ENCODE measurements around the gene OSM.

Gene OSM

GRCh38 chr22:30246814-30247376, 19.8 kb downstream of the OSM start:
- Histone ChIP-seq H3K36me3 (replicated peaks) (peaks cover 37% of the 10 kb centered on the region), H3K27me3 (replicated peaks) (no peaks in the 10 kb centered on the region), H3K27ac (peak overlapping the region; percentile 95), H3K4me3 (ENCODE audit: low read depth, low read length) (peak overlapping the region; percentile 88)
- peak; percentile 79 for DNase-seq
- TF ChIP-seq, protein P1, sequence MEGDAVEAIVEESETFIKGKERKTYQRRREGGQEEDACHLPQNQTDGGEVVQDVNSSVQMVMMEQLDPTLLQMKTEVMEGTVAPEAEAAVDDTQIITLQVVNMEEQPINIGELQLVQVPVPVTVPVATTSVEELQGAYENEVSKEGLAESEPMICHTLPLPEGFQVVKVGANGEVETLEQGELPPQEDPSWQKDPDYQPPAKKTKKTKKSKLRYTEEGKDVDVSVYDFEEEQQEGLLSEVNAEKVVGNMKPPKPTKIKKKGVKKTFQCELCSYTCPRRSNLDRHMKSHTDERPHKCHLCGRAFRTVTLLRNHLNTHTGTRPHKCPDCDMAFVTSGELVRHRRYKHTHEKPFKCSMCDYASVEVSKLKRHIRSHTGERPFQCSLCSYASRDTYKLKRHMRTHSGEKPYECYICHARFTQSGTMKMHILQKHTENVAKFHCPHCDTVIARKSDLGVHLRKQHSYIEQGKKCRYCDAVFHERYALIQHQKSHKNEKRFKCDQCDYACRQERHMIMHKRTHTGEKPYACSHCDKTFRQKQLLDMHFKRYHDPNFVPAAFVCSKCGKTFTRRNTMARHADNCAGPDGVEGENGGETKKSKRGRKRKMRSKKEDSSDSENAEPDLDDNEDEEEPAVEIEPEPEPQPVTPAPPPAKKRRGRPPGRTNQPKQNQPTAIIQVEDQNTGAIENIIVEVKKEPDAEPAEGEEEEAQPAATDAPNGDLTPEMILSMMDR (IDR thresholded peaks at IDR 0.05; ENCODE audit: low read depth, low read length, missing control alignments), result peak; percentile 25
- in situ Hi-C loops (cut with HindIII; ENCODE audit: low pct_ligation_motif_present, low sequenced_read_pairs), result no loop called here

DNA sequence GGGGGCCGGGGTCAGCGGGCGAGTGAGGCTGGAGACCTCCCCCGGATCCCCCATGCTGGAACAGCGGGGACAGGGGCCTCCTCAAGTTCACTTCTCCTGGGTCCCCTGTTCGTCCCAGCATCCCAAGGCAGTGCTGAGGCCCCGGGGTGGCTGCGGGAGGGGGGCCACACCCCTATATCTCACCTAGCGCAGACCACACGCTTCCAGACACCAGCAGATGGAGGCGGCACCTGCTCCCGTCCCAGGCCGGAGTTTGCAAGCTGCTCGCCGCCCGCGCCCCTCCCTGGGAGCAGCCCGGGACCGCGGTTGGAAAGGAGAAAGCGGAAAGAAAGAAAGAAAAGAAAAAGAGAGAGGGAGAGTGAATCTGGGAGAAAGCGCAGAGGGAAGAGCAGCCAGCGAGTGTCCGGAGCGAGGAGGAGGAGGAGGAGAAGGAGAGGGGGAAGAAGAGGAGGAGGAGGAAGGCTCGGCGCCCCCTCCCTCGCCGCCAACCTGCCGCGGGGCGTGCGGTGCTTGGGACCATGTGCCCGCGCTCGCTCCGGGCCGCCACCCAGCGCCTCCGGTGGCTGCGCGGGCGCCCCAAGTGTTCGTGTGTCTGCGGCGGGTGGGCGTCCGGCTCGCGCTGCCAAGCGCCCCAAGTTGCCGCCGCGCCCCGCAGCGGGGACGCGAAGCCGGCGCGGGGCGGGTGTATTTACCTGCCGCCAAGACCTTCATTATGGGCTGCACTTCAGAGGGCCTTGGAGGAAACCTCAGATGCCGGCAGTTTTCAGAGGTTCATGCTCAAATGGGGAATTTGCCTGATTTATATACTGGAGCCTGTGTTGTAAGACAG, 20.5 kb downstream of the OSM start, which contains the start of gene LIF:
Gene LIF (minus strand): TSS at position 775 of the 829 bp plus-strand sequence. CDS start 64 bp downstream, at position 711.
- DNase-seq, result no peak
- TF ChIP-seq, protein P1 (IDR thresholded peaks at IDR 0.05; ENCODE audit: low read depth, low read length, missing control alignments), result no peak
- Histone ChIP-seq H3K4me3 (ENCODE audit: low read depth, low read length) (peak within 1 kb of the TSS; percentile 88), H3K27ac (peak within 1 kb of the TSS; percentile 95), H3K27me3 (replicated peaks) (no peaks in the 10 kb centered on the region), H3K36me3 (replicated peaks) (peaks cover 42% of the 10 kb centered on the region)
- in situ Hi-C loops (cut with HindIII; ENCODE audit: low pct_ligation_motif_present, low sequenced_read_pairs), result no loop called here

DNA sequence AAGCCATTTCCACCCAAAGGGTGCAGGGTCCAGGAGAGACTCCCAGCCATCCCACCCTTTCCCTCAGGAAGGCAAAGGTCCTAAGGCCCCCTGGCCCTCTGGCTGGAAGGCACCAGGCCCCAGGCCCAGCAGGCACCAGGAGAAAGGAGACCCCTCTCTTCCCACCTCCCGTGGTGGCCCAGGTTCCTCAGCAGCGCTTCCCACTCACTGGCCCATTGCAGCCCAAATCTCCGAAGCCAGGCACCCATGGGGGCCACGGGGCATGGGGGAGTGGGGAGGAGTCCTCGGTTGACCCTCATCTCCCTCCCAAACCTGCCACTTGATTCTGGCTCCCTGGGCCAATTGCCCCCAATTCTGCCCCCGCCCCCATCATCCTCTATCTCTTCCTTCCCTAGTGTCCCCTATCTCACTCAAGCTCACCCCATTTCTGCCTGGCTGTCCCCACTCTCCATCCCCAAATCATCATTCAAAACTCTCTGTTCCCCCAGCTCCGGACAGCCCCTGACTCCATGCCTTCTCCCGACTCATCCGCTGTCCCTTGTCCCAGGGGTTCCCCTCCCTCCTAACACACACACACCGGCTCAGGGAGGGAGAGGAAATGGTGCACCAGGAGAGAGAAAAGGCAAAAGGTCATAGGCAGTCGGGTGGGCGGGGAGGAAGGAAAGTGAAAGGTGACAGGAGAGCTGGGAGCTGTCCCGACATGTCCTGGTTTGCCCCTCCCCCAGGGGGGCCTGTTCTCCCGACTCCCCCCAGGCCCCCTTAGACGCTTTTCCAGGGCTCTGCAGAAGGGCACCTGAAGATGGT, 21.3 kb downstream of the OSM start:
- TF ChIP-seq, protein P1 (IDR thresholded peaks at IDR 0.05; ENCODE audit: low read depth, low read length, missing control alignments), result no peak
- Histone ChIP-seq H3K27me3 (replicated peaks) (no peaks in the 10 kb centered on the region), H3K4me3 (ENCODE audit: low read depth, low read length) (peak overlapping the region; percentile 88), H3K27ac (peak overlapping the region; percentile 95), H3K36me3 (replicated peaks) (peaks cover 49% of the 10 kb centered on the region)
- in situ Hi-C loops (cut with HindIII; ENCODE audit: low pct_ligation_motif_present, low sequenced_read_pairs), result no loop called here
- no peak for DNase-seq

GRCh38 chr22:30244641-30245040, 22.0 kb downstream of the OSM start:
- Histone ChIP-seq H3K36me3 (replicated peaks) (peaks cover 52% of the 10 kb centered on the region), H3K4me3 (ENCODE audit: low read depth, low read length) (peak overlapping the region; percentile 88), H3K27me3 (replicated peaks) (no peaks in the 10 kb centered on the region), H3K27ac (peak overlapping the region; percentile 95)
- TF ChIP-seq, protein P1 (IDR thresholded peaks at IDR 0.05; ENCODE audit: low read depth, low read length, missing control alignments), result no peak
- DNase-seq, result no peak
- in situ Hi-C loops (cut with HindIII; ENCODE audit: low pct_ligation_motif_present, low sequenced_read_pairs), result no loop called here

GRCh38 chr22:30244066-30244465, 22.6 kb downstream of the OSM start:
- Histone ChIP-seq H3K4me3 (ENCODE audit: low read depth, low read length) (peak overlapping the region; percentile 88), H3K36me3 (replicated peaks) (peaks cover 52% of the 10 kb centered on the region), H3K27me3 (replicated peaks) (no peaks in the 10 kb centered on the region), H3K27ac (peak overlapping the region; percentile 95)
- DNase-seq, result no peak
- TF ChIP-seq, protein P1 (IDR thresholded peaks at IDR 0.05; ENCODE audit: low read depth, low read length, missing control alignments), result no peak
- in situ Hi-C loops (cut with HindIII; ENCODE audit: low pct_ligation_motif_present, low sequenced_read_pairs), result no loop called here
